Prostate gland (tissue), 2 donors: ENCODE results near the gene MXI1. TPM values are rescaled to one million over a fixed set of nuclear protein-coding genes. Genes with fewer than 3 reads are reported as not detected.

Source experiments
- DNase-seq: peaks from one replicate; pipeline ENCODE4 v3.0.0-alpha.2; 2019; ENCODE audit warnings: low spot score
- H3K27ac ChIP-seq, 2 donors: fragments of 200-600 bp; sonication (generic); 2 replicates each; pipeline ENCODE4 v1.5.1; 2017 to 2019
- H3K27me3 ChIP-seq: fragments of 200-600 bp; sonication (generic); replicated peaks from 2 replicates; pipeline ENCODE4 v1.5.1; 2019; ENCODE audit not compliant: insufficient read depth
- H3K36me3 ChIP-seq, 2 donors: fragments of 200-600 bp; sonication (generic); 1 replicate in 1 of 2; 2 replicates in 1 of 2; pipeline versions ENCODE4 v1.5.1 to v1.8.1; 2017 to 2019
- H3K4me1 ChIP-seq: fragments of 200-600 bp; sonication (generic); replicated peaks from 2 replicates; pipeline ENCODE4 v1.5.1; 2019
- H3K4me3 ChIP-seq, 2 donors: fragments of 200-600 bp; sonication (generic); 2 replicates each; pipeline ENCODE4 v1.5.1; 2017 to 2019
- H3K9me3 ChIP-seq: fragments of 200-600 bp; sonication (generic); 2 replicates; pipeline ENCODE4 v1.5.1; 2017
- CTCF ChIP-seq, 4 experiments: fragments of 200-600 bp in 2 of 4; fragments of 450-650 bp in 2 of 4; sonication (generic) in 2 of 4; IDR thresholded peaks; 1 replicate in 3 of 4; 2 replicates in 1 of 4; pipeline ENCODE4 v1.5.1; 2016 to 2019; ENCODE audit warnings: antibody characterized with exemption in 4 of 4, mild to moderate bottlenecking in 2 of 4, moderate library complexity in 2 of 4
- POLR2A ChIP-seq: fragments of 450-650 bp; IDR thresholded peaks from one replicate; pipeline ENCODE4 v1.6.1; 2016; ENCODE audit warnings: antibody characterized with exemption, mild to moderate bottlenecking
- POLR2AphosphoS5 ChIP-seq: sonication (generic); formaldehyde crosslinking; IDR thresholded peaks from one replicate; pipeline ENCODE4 v1.6.1; 2017; ENCODE audit warnings: antibody characterized with exemption
- WGBS: methylation state at CpG from one replicate; pipeline ENCODE4 v1.1.5; 2018; 5-methylcytosine and 5-hydroxymethylcytosine counted together
- intact Hi-C: fragments of 100-400 bp; cut with DNase I; formaldehyde crosslinking; loops from one replicate; pipeline ENCODE4 v1.14.2; 2022
- total RNA-seq, 2 donors: library from RNA; depleted of rRNA; stranded (reverse); fragments of >200 nt; gene quantifications; one replicate each; pipeline ENCODE4 v1.1.0, GENCODE V29; 2016

Gene MXI1
- total RNA-seq = 10 to 100 TPM; 36.3 to 83.3 TPM

- peak; percentile 82 for DNase-seq
- H3K27ac ChIP-seq = peak within 1 kb of the TSS; percentile 81 to 91
- intact Hi-C loops = loop anchor here (5.0 to 10.0 kb wide), 3 partner anchors 70 to 322 kb away; partner anchors contain the start of gene XPNPEP1
- no peaks in the 10 kb centered on the region for H3K27me3 ChIP-seq
- no peaks in the 10 kb centered on the region for H3K36me3 ChIP-seq
- TF ChIP-seq POLR2AphosphoS5 (peak; percentile 61), POLR2A (peak; percentile 86), CTCF (IDR thresholded peaks at IDR 0.05) (peak in 1 of 4 experiments; percentile 4)
- H3K9me3 ChIP-seq = no peaks in the 10 kb centered on the region
- peak within 1 kb of the TSS; percentile 69 to 70 for H3K4me3 ChIP-seq
- peaks cover 3% of the 10 kb centered on the region for H3K4me1 ChIP-seq
- 3% methylated on average over 30 of the region's 37 CpGs for WGBS
Measured at GRCh38 chr10:110207011-110207804, at the start of gene MXI1. Gene MXI1, plus strand, starts transcription at chr10:110207605. Its CDS starts 204 bp downstream, at chr10:110207809.

DNA sequence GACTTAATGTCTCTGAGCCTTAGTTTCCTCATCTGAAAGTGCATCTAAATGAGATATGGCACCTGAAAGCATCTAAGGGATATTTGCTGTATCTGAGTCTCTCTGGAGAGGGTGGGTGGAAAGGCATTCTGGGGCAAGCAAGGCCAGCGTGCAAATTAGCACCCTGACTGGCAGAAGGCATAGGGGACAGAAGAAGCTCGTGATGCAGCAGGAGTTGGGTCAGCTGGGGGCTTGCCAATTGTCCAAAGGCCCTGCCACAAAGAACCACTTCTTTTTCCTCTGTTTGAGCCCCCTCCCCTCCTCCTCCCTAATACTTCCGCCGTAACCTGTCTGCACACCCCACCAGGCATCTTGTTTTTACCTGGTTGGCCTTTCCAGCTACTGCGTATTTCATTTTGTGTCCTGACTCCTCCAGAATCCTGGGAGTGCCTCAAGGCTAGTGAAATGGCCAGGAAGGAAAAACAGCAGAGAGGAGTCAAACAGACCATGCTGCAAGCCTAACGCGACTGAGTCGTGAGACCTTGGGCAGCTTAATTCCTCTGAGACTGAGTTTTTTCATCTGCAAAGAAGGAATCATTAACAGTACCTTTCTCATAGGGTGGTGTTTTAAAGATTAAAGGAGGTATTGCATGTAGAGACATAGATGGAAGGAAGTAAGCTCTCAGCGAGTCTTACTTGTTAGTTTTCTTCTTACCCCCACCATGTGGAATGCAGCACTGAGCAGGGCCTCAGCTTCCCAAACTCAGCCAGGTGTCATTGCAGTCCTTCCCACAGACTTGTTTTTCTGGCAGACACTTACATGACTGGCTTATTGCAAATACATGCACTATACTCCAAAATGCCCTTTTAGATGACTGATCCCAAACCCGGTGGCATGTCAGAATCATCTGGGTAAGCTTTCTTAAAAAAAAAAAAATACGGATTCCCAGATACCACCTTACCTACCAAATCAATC is 49.1 kb upstream of the MXI1 start:
- Histone ChIP-seq H3K4me1 (no peaks in the 10 kb centered on the region), H3K9me3 (no peaks in the 10 kb centered on the region), H3K27me3 (no peaks in the 10 kb centered on the region), H3K27ac (no peak overlapping the region), H3K4me3 (no peak overlapping the region), H3K36me3 (no peaks in the 10 kb centered on the region)
- WGBS = 70% methylated on average over 11 of the region's 11 CpGs
- DNase-seq = no peak
- no peak for TF ChIP-seq POLR2AphosphoS5
- TF ChIP-seq POLR2A = no peak
- no peak for TF ChIP-seq CTCF (IDR thresholded peaks at IDR 0.05)
- intact Hi-C loops = no loop called here

DNA sequence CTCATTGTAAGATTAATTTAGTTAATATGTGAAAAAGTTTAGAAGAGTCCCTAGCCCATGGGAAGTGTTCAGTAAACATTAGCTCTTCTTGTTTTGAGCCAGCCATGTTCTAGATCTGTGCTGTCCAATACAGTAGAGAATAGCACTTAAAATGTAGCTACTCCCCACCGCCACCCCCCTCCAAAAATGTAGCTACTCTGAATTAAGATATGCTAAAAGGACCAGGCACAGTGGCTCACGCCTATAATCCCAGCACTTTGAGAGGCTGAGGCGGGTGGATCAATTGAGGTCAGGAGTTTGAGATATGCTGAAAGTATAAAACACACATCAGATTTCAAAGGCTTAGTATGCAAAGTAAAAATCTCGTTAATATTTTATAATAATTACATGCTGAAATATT is 47.3 kb upstream of the MXI1 start:
- Histone ChIP-seq H3K4me1 (no peaks in the 10 kb centered on the region), H3K27ac (no peak overlapping the region), H3K9me3 (no peaks in the 10 kb centered on the region), H3K4me3 (no peak overlapping the region), H3K36me3 (no peaks in the 10 kb centered on the region), H3K27me3 (no peaks in the 10 kb centered on the region)
- TF ChIP-seq POLR2AphosphoS5 (no peak), POLR2A (no peak), CTCF (IDR thresholded peaks at IDR 0.05) (no peak)
- DNase-seq = no peak
- 97% methylated on average over 4 of the region's 4 CpGs for WGBS
- intact Hi-C loops = no loop called here

DNA sequence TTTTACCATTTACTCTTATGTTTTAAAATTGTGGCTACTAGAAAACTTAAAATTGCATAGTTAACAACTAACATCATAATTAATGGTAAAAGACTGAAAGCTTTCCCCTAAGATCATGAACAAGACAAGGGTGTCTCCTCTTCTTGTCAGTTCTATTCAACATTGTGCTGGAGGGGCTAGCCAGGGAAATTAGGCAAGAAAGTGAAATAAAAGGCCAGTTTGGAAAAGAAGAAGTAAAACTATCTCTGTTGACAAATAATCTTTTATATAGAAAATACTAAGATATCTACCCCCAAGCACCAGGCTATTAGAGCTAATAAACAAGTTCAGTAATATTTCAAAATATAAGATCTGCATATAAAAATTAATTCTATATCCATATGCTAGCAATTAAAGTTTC is 46.9 kb upstream of the MXI1 start:
- H3K4me1 ChIP-seq = no peaks in the 10 kb centered on the region

More for the DNA sequence above, 46.9 kb upstream of the MXI1 start:
- intact Hi-C loops = no loop called here
- Histone ChIP-seq H3K36me3 (no peaks in the 10 kb centered on the region), H3K27ac (no peak overlapping the region), H3K4me3 (no peak overlapping the region), H3K9me3 (no peaks in the 10 kb centered on the region), H3K27me3 (no peaks in the 10 kb centered on the region)
- TF ChIP-seq POLR2A (no peak), POLR2AphosphoS5 (no peak), CTCF (IDR thresholded peaks at IDR 0.05) (no peak)
- no peak for DNase-seq
